ENCODE data around the gene RERE. TPM values are rescaled to one million over a fixed set of nuclear protein-coding genes. Genes with fewer than 3 reads are reported as not detected.

Gene RERE
- total and polyA plus RNA-seq, 7 donors = 38.8 to 308 (median 99.7) TPM

GRCh38 chr1:8742022-8742924 is 75.2 kb downstream of the RERE start:
- H3K9me3 ChIP-seq = peaks cover 13% of the 10 kb centered on the region
- WGBS, 3 donors = 69 to 85% (median 73%) methylated on average over 6 of the region's 6 CpGs

GRCh38 chr1:8740034-8740449 is 77.4 kb downstream of the RERE start:
- Histone ChIP-seq H3K9me3 (peaks cover 13% of the 10 kb centered on the region), H3K36me3 (ENCODE audit: insufficient read depth in 1 of 2, low read depth in 1 of 2) (no peaks in the 10 kb centered on the region), H3K4me3 (no peak overlapping the region), H3K27me3 (ENCODE audit: insufficient read depth in 3 of 3, low read length in 2 of 3) (no peaks in the 10 kb centered on the region), H3K4me1 (no peaks in the 10 kb centered on the region), H3K27ac (no peak overlapping the region)
- ATAC-seq (no peak), DNase-seq (no peak)
- TF ChIP-seq CTCF (IDR thresholded peaks at IDR 0.05) = no peak
- intact Hi-C loops (cut with DNase I) = no loop called here

More at GRCh38 chr1:8742022-8742924, 75.2 kb downstream of the RERE start:
- H3K36me3 ChIP-seq (ENCODE audit: insufficient read depth in 1 of 2, low read depth in 1 of 2) = no peaks in the 10 kb centered on the region
- no peaks in the 10 kb centered on the region for H3K4me1 ChIP-seq
- ATAC-seq = no peak
- intact Hi-C loops (cut with DNase I) = no loop called here
- no peak overlapping the region for H3K4me3 ChIP-seq
- H3K27me3 ChIP-seq (ENCODE audit: insufficient read depth in 3 of 3, low read length in 2 of 3) = no peaks in the 10 kb centered on the region
- no peak for TF ChIP-seq CTCF (IDR thresholded peaks at IDR 0.05)
- DNase-seq = no peak
- no peak overlapping the region for H3K27ac ChIP-seq

GRCh38 chr1:8739377-8739776 is 78.1 kb downstream of the RERE start:
- 92 to 95% (median 92%) methylated on average over 4 of the region's 4 CpGs for WGBS, 3 donors
- ATAC-seq = no peak
- H3K4me1 ChIP-seq = no peaks in the 10 kb centered on the region

GRCh38 chr1:8736927-8737326 is 80.5 kb downstream of the RERE start:
- Histone ChIP-seq H3K27me3 (ENCODE audit: insufficient read depth in 3 of 3, low read length in 2 of 3) (no peaks in the 10 kb centered on the region), H3K36me3 (ENCODE audit: insufficient read depth in 1 of 2, low read depth in 1 of 2) (no peaks in the 10 kb centered on the region), H3K4me1 (peaks cover 7% of the 10 kb centered on the region), H3K27ac (no peak overlapping the region), H3K9me3 (peaks cover 13% of the 10 kb centered on the region), H3K4me3 (no peak overlapping the region)
- no peak for ATAC-seq
- TF ChIP-seq CTCF (IDR thresholded peaks at IDR 0.05) = no peak
- DNase-seq = no peak
- intact Hi-C loops (cut with DNase I) = no loop called here

More at GRCh38 chr1:8739377-8739776, 78.1 kb downstream of the RERE start:
- DNase-seq = no peak
- Histone ChIP-seq H3K9me3 (peaks cover 13% of the 10 kb centered on the region), H3K27me3 (ENCODE audit: insufficient read depth in 3 of 3, low read length in 2 of 3) (no peaks in the 10 kb centered on the region), H3K4me3 (no peak overlapping the region), H3K36me3 (ENCODE audit: insufficient read depth in 1 of 2, low read depth in 1 of 2) (no peaks in the 10 kb centered on the region), H3K27ac (no peak overlapping the region)
- no peak for TF ChIP-seq CTCF (IDR thresholded peaks at IDR 0.05)
- intact Hi-C loops (cut with DNase I) = no loop called here
